ENCODE measurements around the gene SLC16A14. TPM values are rescaled to one million over a fixed set of nuclear protein-coding genes. Genes with fewer than 3 reads are reported as not detected.
A peak's percentile ranks its signal among the peaks of the same experiment; 100 is the strongest.

The SLC16A14 gene
- total RNA-seq, 1 donor: under 0.01 TPM

GRCh38 chr2:230010501-230010900, 58.2 kb downstream of the SLC16A14 start:
- no peak overlapping the region for H3K27ac ChIP-seq (ENCODE audit: low read depth, low read length)
- no peaks in the 10 kb centered on the region for H3K9me3 ChIP-seq (ENCODE audit: low read depth, low read length)
- H3K27me3 ChIP-seq (ENCODE audit: insufficient read depth, low read length): no peaks in the 10 kb centered on the region
- TF ChIP-seq, protein P1, sequence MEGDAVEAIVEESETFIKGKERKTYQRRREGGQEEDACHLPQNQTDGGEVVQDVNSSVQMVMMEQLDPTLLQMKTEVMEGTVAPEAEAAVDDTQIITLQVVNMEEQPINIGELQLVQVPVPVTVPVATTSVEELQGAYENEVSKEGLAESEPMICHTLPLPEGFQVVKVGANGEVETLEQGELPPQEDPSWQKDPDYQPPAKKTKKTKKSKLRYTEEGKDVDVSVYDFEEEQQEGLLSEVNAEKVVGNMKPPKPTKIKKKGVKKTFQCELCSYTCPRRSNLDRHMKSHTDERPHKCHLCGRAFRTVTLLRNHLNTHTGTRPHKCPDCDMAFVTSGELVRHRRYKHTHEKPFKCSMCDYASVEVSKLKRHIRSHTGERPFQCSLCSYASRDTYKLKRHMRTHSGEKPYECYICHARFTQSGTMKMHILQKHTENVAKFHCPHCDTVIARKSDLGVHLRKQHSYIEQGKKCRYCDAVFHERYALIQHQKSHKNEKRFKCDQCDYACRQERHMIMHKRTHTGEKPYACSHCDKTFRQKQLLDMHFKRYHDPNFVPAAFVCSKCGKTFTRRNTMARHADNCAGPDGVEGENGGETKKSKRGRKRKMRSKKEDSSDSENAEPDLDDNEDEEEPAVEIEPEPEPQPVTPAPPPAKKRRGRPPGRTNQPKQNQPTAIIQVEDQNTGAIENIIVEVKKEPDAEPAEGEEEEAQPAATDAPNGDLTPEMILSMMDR (IDR thresholded peaks at IDR 0.05; ENCODE audit: extremely low read depth, low read depth, low read length): no peak
- DNase-seq (ENCODE audit: insufficient read length, low spot score, missing footprints): no peak
- H4K20me1 ChIP-seq (ENCODE audit: insufficient read depth, low read length): no peaks in the 10 kb centered on the region
- H3K4me2 ChIP-seq (ENCODE audit: insufficient read depth, low read length): no peak overlapping the region
- H3K36me3 ChIP-seq (ENCODE audit: insufficient read depth, low read length): no peaks in the 10 kb centered on the region
- no peak overlapping the region for H3K4me3 ChIP-seq (ENCODE audit: insufficient read depth, low read length)
- H3K79me2 ChIP-seq (ENCODE audit: insufficient read depth, low read length): no peaks in the 10 kb centered on the region
- no peaks in the 10 kb centered on the region for H3K4me1 ChIP-seq (ENCODE audit: insufficient read depth, low read length)
- no peak overlapping the region for H2AFZ ChIP-seq (ENCODE audit: low read length)

GRCh38 chr2:230008708-230009066, 60.0 kb downstream of the SLC16A14 start:
- Histone ChIP-seq H3K36me3 (ENCODE audit: insufficient read depth, low read length) (no peaks in the 10 kb centered on the region), H3K4me2 (ENCODE audit: insufficient read depth, low read length) (peak overlapping the region; percentile 52), H2AFZ (ENCODE audit: low read length) (no peak overlapping the region), H3K27me3 (ENCODE audit: insufficient read depth, low read length) (no peaks in the 10 kb centered on the region), H3K79me2 (ENCODE audit: insufficient read depth, low read length) (no peaks in the 10 kb centered on the region), H3K27ac (ENCODE audit: low read depth, low read length) (no peak overlapping the region), H3K4me1 (ENCODE audit: insufficient read depth, low read length) (no peaks in the 10 kb centered on the region), H4K20me1 (ENCODE audit: insufficient read depth, low read length) (no peaks in the 10 kb centered on the region), H3K9me3 (ENCODE audit: low read depth, low read length) (no peaks in the 10 kb centered on the region), H3K4me3 (ENCODE audit: insufficient read depth, low read length) (no peak overlapping the region)
- no peak for DNase-seq (ENCODE audit: insufficient read length, low spot score, missing footprints)
- TF ChIP-seq, protein P1 (IDR thresholded peaks at IDR 0.05; ENCODE audit: extremely low read depth, low read depth, low read length): no peak

GRCh38 chr2:230007931-230008707, 60.6 kb downstream of the SLC16A14 start:
- TF ChIP-seq, protein P1 (IDR thresholded peaks at IDR 0.05; ENCODE audit: extremely low read depth, low read depth, low read length): peak; percentile 88
- Histone ChIP-seq H2AFZ (ENCODE audit: low read length) (no peak overlapping the region), H3K36me3 (ENCODE audit: insufficient read depth, low read length) (no peaks in the 10 kb centered on the region), H3K4me2 (ENCODE audit: insufficient read depth, low read length) (peak overlapping the region; percentile 52), H3K27me3 (ENCODE audit: insufficient read depth, low read length) (no peaks in the 10 kb centered on the region), H3K4me1 (ENCODE audit: insufficient read depth, low read length) (no peaks in the 10 kb centered on the region), H3K4me3 (ENCODE audit: insufficient read depth, low read length) (no peak overlapping the region), H3K9me3 (ENCODE audit: low read depth, low read length) (no peaks in the 10 kb centered on the region), H3K79me2 (ENCODE audit: insufficient read depth, low read length) (no peaks in the 10 kb centered on the region), H3K27ac (ENCODE audit: low read depth, low read length) (no peak overlapping the region), H4K20me1 (ENCODE audit: insufficient read depth, low read length) (no peaks in the 10 kb centered on the region)
- peak; percentile 82 for DNase-seq (ENCODE audit: insufficient read length, low spot score, missing footprints)

DNA sequence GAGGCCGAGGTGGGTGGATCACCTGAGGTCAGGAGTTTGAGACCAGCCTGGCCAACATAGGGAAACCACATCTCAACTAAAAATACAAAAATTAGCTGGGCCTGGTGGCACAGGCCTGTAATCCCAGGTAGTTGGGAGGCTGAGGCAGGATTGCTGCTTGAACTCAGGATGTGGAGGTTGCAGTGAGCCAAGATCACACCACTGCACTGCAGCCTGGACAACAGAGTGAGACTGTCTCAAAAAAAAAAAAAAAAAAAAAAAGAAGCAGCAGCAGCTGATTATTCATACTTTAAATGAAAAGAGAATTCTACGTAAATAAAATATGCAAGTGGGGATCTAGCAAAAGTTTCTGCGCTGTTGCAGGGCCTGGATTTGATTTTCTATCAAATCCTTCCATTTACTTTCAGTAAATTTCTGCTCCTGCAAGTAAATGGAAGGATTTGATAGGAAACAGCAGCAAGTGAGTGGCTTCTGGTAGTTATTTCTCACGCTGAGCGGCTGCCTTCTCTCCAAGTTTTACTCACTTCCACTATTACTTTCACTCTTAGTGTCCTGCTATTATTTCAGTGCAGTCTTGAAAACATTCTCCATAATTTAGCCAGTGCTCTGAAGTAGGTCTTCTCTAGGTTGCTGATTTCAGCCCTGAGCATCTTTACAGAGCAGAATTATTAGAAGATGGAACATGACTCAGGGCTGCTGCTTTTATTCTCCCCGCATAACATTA, 68.4 kb downstream of the SLC16A14 start:
- no peak for DNase-seq (ENCODE audit: insufficient read length, low spot score, missing footprints)
- Histone ChIP-seq H4K20me1 (ENCODE audit: insufficient read depth, low read length) (no peaks in the 10 kb centered on the region), H3K9me3 (ENCODE audit: low read depth, low read length) (no peaks in the 10 kb centered on the region), H3K27ac (ENCODE audit: low read depth, low read length) (no peak overlapping the region), H3K4me3 (ENCODE audit: insufficient read depth, low read length) (no peak overlapping the region), H3K4me1 (ENCODE audit: insufficient read depth, low read length) (no peaks in the 10 kb centered on the region), H3K79me2 (ENCODE audit: insufficient read depth, low read length) (no peaks in the 10 kb centered on the region), H3K4me2 (ENCODE audit: insufficient read depth, low read length) (no peak overlapping the region), H3K36me3 (ENCODE audit: insufficient read depth, low read length) (no peaks in the 10 kb centered on the region), H3K27me3 (ENCODE audit: insufficient read depth, low read length) (no peaks in the 10 kb centered on the region), H2AFZ (ENCODE audit: low read length) (no peak overlapping the region)
- TF ChIP-seq, protein P1 (IDR thresholded peaks at IDR 0.05; ENCODE audit: extremely low read depth, low read depth, low read length): no peak

All from osteoblast (primary cell).